Esophagus muscularis mucosa (tissue), 4 donors: ENCODE measurements around the gene ANKEF1. TPM values are rescaled to one million over a fixed set of nuclear protein-coding genes. Genes with fewer than 3 reads are reported as not detected.

ENCODE experiments used
- DNase-seq: peaks from one replicate; pipeline ENCODE4 v3.0.0-alpha.2; 2017; ENCODE audit errors: extremely low spot score
- H3K27ac ChIP-seq, 4 donors: fragments of 200-600 bp; sonication (generic); replicated peaks in 1 of 4; 1 replicate in 3 of 4; 2 replicates in 1 of 4; pipeline ENCODE4 v1.5.1; 2016 to 2019; ENCODE audit warnings: mild to moderate bottlenecking in 1 of 4
- H3K27me3 ChIP-seq, 4 donors: fragments of 200-600 bp; sonication (generic); one replicate each; pipeline versions ENCODE4 v1.5.1 to v1.6.0; 2016 to 2019
- H3K36me3 ChIP-seq, 4 donors: fragments of 200-600 bp; sonication (generic); one replicate each; pipeline ENCODE4 v1.5.1; 2016 to 2019
- H3K4me1 ChIP-seq, 4 donors: fragments of 200-600 bp; sonication (generic); one replicate each; pipeline ENCODE4 v1.5.1; 2016 to 2019
- H3K4me3 ChIP-seq, 4 donors: fragments of 200-600 bp; sonication (generic); 1 replicate in 2 of 4; 2 replicates in 2 of 4; pipeline ENCODE4 v1.5.1; 2016 to 2019; ENCODE audit warnings: mild to moderate bottlenecking in 4 of 4, moderate library complexity in 1 of 4
- H3K9me3 ChIP-seq, 4 donors: fragments of 200-600 bp; sonication (generic); 1 replicate in 3 of 4; 2 replicates in 1 of 4; pipeline ENCODE4 v1.5.1; 2016 to 2019
- EP300 ChIP-seq: sonication (generic); formaldehyde crosslinking; IDR thresholded peaks from one replicate; pipeline ENCODE4 v1.6.1; 2017; ENCODE audit warnings: antibody characterized with exemption
- POLR2A ChIP-seq: fragments of 450-650 bp; IDR thresholded peaks from one replicate; pipeline ENCODE4 v1.6.1; 2017; ENCODE audit warnings: antibody characterized with exemption, moderate library complexity, mild to moderate bottlenecking, low read depth
- POLR2AphosphoS5 ChIP-seq, 2 donors: sonication (generic); formaldehyde crosslinking; IDR thresholded peaks; one replicate each; pipeline ENCODE4 v1.6.1; 2017; ENCODE audit warnings: antibody characterized with exemption in 2 of 2
- WGBS: methylation state at CpG from one replicate; pipeline ENCODE4 v1.1.5; 2018; 5-methylcytosine and 5-hydroxymethylcytosine counted together
- intact Hi-C: fragments of 100-400 bp; cut with DNase I; formaldehyde crosslinking; loops from one replicate; pipeline ENCODE4 v1.15.1; 2023
- total RNA-seq, 4 donors: library from RNA; depleted of rRNA; stranded (reverse); fragments of >200 nt; gene quantifications; one replicate each; pipeline versions ENCODE4 v1.1.0 to v1.2.1, GENCODE V29; 2016
- TF ChIP-seq, protein P1 (sequence below), 3 experiments: fragments of 200-600 bp in 2 of 3; fragments of 450-650 bp in 1 of 3; sonication (generic) in 2 of 3; IDR thresholded peaks; one replicate each; pipeline ENCODE4 v1.5.1; 2017 to 2019; ENCODE audit warnings: antibody characterized with exemption in 3 of 3, mild to moderate bottlenecking in 2 of 3, moderate library complexity in 1 of 3

ANKEF1 gene
- total RNA-seq, 4 donors from 2014 or later = 0.42 to 2.3 (median 1.3) TPM

DNA sequence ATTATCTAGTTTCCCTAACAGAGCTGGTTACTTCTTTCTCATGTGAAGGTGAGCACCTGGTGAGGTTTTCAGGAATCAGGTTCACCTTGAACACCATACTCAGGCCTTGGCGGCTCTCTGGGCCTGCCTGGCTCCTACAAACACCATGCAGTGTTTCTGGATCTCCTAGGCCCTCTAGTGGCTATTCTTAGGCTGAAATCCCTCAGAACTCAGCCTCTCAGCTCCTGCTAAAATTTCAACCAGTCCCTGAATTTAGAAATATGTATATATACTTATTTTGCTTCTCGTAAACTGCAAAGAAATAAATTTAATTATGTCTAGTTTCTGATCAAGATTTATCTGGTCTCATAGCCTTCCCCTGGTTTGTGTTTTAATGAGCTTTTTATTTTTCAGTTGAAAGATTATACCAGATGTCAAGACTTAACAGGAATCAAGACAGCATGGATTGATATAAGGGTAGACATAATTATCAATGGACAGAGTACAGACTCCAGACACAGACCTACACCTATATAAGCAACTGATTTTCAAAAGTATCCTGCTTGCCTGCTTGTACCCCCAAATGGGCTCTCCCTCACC is 55.9 kb downstream of the ANKEF1 start:
- no peak overlapping the region for H3K27ac ChIP-seq
- H3K4me1 ChIP-seq = no peaks in the 10 kb centered on the region
- intact Hi-C loops = loop anchor here (5.0 kb wide), 2 partner anchors 113 to 473 kb away; no protein-coding TSS in a partner anchor
- H3K9me3 ChIP-seq = no peaks in the 10 kb centered on the region
- no peak for TF ChIP-seq EP300
- TF ChIP-seq, protein P1, sequence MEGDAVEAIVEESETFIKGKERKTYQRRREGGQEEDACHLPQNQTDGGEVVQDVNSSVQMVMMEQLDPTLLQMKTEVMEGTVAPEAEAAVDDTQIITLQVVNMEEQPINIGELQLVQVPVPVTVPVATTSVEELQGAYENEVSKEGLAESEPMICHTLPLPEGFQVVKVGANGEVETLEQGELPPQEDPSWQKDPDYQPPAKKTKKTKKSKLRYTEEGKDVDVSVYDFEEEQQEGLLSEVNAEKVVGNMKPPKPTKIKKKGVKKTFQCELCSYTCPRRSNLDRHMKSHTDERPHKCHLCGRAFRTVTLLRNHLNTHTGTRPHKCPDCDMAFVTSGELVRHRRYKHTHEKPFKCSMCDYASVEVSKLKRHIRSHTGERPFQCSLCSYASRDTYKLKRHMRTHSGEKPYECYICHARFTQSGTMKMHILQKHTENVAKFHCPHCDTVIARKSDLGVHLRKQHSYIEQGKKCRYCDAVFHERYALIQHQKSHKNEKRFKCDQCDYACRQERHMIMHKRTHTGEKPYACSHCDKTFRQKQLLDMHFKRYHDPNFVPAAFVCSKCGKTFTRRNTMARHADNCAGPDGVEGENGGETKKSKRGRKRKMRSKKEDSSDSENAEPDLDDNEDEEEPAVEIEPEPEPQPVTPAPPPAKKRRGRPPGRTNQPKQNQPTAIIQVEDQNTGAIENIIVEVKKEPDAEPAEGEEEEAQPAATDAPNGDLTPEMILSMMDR (IDR thresholded peaks at IDR 0.05) = peak; percentile 49 to 72 (median 57)
- H3K36me3 ChIP-seq = no peaks in the 10 kb centered on the region
- H3K4me3 ChIP-seq = no peak overlapping the region
- WGBS = 42% methylated on average over 2 of the region's 2 CpGs
- no peak for DNase-seq
- no peaks in the 10 kb centered on the region for H3K27me3 ChIP-seq

DNA sequence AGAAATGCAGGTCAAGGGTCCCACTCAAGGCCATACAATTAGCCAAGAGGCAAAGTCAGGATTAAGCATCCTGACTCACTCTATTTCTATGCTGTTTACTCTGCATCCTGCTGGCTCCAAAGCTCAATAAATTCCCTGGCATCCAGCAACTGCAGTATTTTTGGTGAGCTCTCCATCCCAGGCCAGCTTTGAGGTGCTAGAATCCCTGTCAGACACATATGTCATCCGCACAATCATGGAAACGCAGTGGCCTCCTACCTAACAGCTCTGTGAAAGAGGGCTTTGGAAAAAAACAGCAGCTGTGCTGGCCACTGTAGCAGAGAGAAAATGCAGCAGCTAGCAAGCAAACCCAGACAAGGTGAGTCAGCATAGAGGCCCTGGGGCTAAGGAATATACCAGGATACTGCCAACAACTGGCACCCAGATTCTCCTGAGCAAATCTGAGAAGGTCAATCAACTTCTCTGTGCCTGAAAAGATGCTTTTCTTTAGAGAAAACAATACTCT is 58.4 kb downstream of the ANKEF1 start:
- Histone ChIP-seq H3K27ac (no peak overlapping the region), H3K4me1 (no peaks in the 10 kb centered on the region), H3K9me3 (no peaks in the 10 kb centered on the region), H3K4me3 (no peak overlapping the region), H3K27me3 (no peaks in the 10 kb centered on the region), H3K36me3 (no peaks in the 10 kb centered on the region)
- 70% methylated on average over 2 of the region's 2 CpGs for WGBS
- no peak for DNase-seq
- intact Hi-C loops = loop anchor here (5.0 kb wide), 2 partner anchors 116 to 476 kb away; no protein-coding TSS in a partner anchor
- no peak for TF ChIP-seq EP300
- TF ChIP-seq POLR2A = no peak
- TF ChIP-seq, protein P1 (IDR thresholded peaks at IDR 0.05) = no peak
- TF ChIP-seq POLR2AphosphoS5 (IDR thresholded peaks at IDR 0.05) = no peak

DNA sequence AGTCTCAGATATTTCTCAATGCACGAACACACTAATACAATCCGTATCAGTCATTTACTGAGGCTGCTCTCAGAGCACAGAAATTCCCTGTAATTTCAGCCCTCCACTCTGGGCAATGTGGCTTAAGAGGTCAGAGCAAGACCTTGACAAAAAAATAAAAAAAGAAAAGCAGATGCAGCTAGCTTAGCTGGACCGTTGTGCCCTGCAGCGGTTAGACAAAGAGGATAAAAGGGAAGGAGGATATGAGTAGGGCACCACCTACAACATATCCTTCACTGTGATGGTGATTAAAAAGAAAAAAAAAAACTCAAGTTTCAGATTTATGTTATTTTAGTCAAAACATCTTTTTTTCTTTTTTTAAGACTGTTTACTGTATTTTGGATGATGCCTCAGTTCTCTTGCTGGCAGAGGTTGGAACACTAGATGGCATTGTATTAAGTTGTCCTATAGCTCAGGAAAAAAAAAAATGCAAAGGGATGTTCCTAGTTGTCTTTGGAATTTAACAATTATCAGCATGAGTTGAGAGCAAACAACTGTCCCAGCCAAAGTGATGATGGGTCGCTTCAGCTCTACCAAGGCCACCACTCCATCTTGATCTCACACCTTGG is 59.9 kb downstream of the ANKEF1 start:
- Histone ChIP-seq H3K4me3 (no peak overlapping the region), H3K9me3 (no peaks in the 10 kb centered on the region), H3K36me3 (no peaks in the 10 kb centered on the region), H3K27ac (no peak overlapping the region), H3K27me3 (no peaks in the 10 kb centered on the region), H3K4me1 (no peaks in the 10 kb centered on the region)
- DNase-seq = no peak
- TF ChIP-seq EP300 (no peak), POLR2A (no peak), POLR2AphosphoS5 (IDR thresholded peaks at IDR 0.05) (no peak)
- TF ChIP-seq, protein P1 (IDR thresholded peaks at IDR 0.05) = no peak
- intact Hi-C loops = loop anchor here (5.0 kb wide), 2 partner anchors 117 to 477 kb away; no protein-coding TSS in a partner anchor
- 81% methylated on average over 5 of the region's 5 CpGs for WGBS

DNA sequence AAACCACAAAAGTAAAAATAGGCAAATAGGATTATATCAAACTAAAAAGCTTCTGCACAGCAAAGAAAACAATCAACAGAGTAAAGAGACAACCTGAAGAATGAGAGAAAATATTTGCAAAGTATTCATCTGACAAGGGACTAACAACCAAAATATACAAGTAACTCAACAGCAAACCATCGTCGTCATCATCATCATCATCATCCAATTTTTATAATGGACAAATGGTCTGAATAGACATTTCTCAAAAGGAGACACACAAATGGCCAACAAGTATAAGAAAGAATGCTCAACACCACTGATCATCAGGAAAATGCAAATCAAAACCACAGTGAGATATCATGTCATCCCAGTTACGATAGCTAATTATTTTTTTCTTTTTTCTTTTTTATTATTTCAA is 62.0 kb downstream of the ANKEF1 start:
- TF ChIP-seq, protein P1 (IDR thresholded peaks at IDR 0.05) = no peak
- TF ChIP-seq POLR2A (no peak), POLR2AphosphoS5 (IDR thresholded peaks at IDR 0.05) (no peak), EP300 (no peak)
- Histone ChIP-seq H3K9me3 (no peaks in the 10 kb centered on the region), H3K4me1 (no peaks in the 10 kb centered on the region), H3K27me3 (no peaks in the 10 kb centered on the region), H3K27ac (no peak overlapping the region), H3K4me3 (no peak overlapping the region), H3K36me3 (no peaks in the 10 kb centered on the region)
- intact Hi-C loops = no loop called here
- DNase-seq = no peak
- 92% methylated on average over 3 of the region's 3 CpGs for WGBS
